ENCODE measurements around the gene CELF5. TPM values are rescaled to one million over a fixed set of nuclear protein-coding genes. Genes with fewer than 3 reads are reported as not detected.
A peak's percentile ranks its signal among the peaks of the same experiment; 100 is the strongest.

CELF5 gene
- total and polyA plus RNA-seq, 9 of the 15 experiments (the other 6 are each of a cell fraction or from before 2014, with no cell fraction given): 0.01 to 0.56 (median 0.22) TPM

- intact Hi-C loops (cut with micrococcal nuclease): no loop called here
- in situ Hi-C loops (cut with MboI): no loop called here
- 0 out of 2 replicates have a peak, but pooled peaks cover 2% of the 10 kb centered on the region for H4K20me1 ChIP-seq (replicated peaks; ENCODE audit: control insufficient read depth, insufficient read depth, low read length)
- H3K9ac ChIP-seq (ENCODE audit: insufficient read depth in 1 of 2, low read depth in 2 of 2, low read length in 2 of 2): no peak overlapping the region; a peak in 1 of 4 replicates
- H3K36me3 ChIP-seq (ENCODE audit: control insufficient read depth, insufficient read depth, low read length): peaks cover 83% of the 10 kb centered on the region; the same call in 2 of the 3 replicates
- DNase-seq (ENCODE audit: extremely low read depth in 1 of 4, low spot score in 3 of 4) (no peak), ATAC-seq (no peak), FAIRE-seq (no peak)
- no peaks in the 10 kb centered on the region for H3K9me1 ChIP-seq (ENCODE audit: control insufficient read depth, insufficient read depth, low read length)
- CTCF ChIA-PET (ENCODE audit: low intra/inter-chr PET ratio): no interaction called here
- no peaks in the 10 kb centered on the region for H3K79me2 ChIP-seq (ENCODE audit: control insufficient read depth, insufficient read depth, low read length)
- no peak overlapping the region for H3K4me3 ChIP-seq
- no peaks in the 10 kb centered on the region for H3K27me3 ChIP-seq (ENCODE audit: control insufficient read depth in 2 of 2, insufficient read depth in 2 of 2, low read length in 2 of 2)
- no peak overlapping the region for H3K4me2 ChIP-seq (ENCODE audit: insufficient read depth, low read length)
- H2AFZ ChIP-seq (ENCODE audit: low read depth, low read length): no peak overlapping the region
- WGBS (ENCODE audit: insufficient coverage, low coverage, missing lambda C conversion rate): 93% methylated on average over 22 of the region's 35 CpGs
- TF ChIP-seq MLX (CRISPR knock-in tag; conservative IDR thresholded peaks at IDR 0.05): no peak
- TF ChIP-seq RBFOX2 (IDR thresholded peaks at IDR 0.05; ENCODE audit: low read depth, low read length): 0 out of 2 replicates have a peak, but pooled peaks have one; percentile 3
- no peak for TF ChIP-seq ZNF407 (IDR thresholded peaks at IDR 0.05; ENCODE audit: low read depth)
- BruUV-seq (replicated peaks): no TSS peak
- peaks cover 0 to 54% of the 10 kb centered on the region in 2 experiments; a peak in 2 of 5 replicates for H3K4me1 ChIP-seq (replicated peaks in 1 of 2; ENCODE audit: control insufficient read depth in 2 of 2, insufficient read depth in 2 of 2, low read length in 2 of 2)
- no peaks in the 10 kb centered on the region for H3K9me3 ChIP-seq (replicated peaks; ENCODE audit: control insufficient read depth, insufficient read depth, low read depth, low read length)
- no peak overlapping the region for H3K27ac ChIP-seq (ENCODE audit: extremely low read depth, low read depth, low read length)
- POLR2A ChIA-PET: interaction anchor here (0.6 to 0.7 kb wide), 2 partner anchors 9 to 71 kb away, joined by 3 to 4 read pairs; no protein-coding TSS in a partner anchor
Measured at GRCh38 chr19:3204646-3205275, 19.7 kb upstream of the CELF5 start.

Data from K562 (cell line).